Astrocyte (in vitro differentiated cells and primary cell): ENCODE measurements around the gene CDHR2.

Experiments
- CTCF ChIP-seq: IDR thresholded peaks from 2 replicates; pipeline ENCODE4 v1.5.1; 2011; ENCODE audit warnings: low read depth, mild to moderate bottlenecking, inconsistent platforms, low read length, moderate library complexity; ENCODE audit not compliant: insufficient read depth
- EZH2 ChIP-seq: IDR thresholded peaks from 2 replicates; pipeline ENCODE4 v1.6.1; 2012; ENCODE audit warnings: mild to moderate bottlenecking, low read length, inconsistent platforms; ENCODE audit not compliant: insufficient read depth

DNA sequence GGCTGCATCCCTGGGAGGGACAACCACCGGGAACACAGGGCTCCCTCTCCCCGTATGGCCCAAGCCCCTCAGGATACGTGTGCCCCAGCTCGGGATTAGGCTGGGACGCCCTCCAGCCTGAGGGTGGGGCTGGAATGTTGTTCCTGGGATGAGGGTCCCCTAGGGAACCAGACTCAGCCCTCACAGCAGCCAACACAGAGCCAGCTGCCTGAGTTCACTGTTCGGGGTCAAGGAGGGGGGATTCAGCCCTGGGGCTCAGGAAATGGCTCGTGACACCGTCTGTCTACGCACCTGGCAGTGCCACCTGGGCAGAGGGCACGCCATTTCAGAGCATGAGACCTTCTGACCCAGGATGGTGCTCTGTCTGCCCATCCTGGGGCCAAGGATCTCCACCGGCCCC, 20.8 kb upstream of the CDHR2 start:
- TF ChIP-seq EZH2 (no peak), CTCF (no peak)
